G401.6 (cell line): ENCODE results near the gene COPZ1.

Experiments
- FAIRE-seq: peaks from 2 replicates; lab custom pipeline; 2012; peaks lifted over from hg19 to GRCh38; lab: Jason Lieb, UNC

COPZ1 gene

DNA sequence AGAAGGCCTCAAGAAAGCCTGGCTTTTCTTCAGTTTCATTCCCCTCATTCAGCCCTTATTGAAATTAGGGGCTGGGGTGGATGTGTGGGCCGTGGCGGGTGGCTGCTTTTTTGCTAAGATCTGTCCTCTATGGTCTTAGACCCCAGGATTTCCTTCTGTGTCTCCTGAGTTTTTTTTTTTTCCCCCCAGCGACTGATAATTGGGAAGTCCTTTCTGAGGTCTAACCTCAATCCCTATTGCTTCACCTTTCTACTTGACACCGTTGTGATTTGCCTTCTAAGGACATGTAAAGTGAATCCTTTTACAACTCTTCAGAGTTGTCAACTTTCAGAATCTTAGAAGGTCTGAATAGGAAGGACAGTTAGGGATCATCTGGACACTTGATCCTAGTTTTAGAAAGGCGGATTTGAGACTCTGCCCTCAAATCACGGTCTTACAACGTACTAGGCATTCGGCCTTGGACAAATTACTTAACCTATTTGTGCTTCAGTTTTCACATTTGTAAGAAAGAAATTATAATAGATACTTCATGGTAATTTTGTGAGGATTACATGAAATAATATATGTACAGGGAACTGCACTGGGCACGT is 34.9 kb downstream of the COPZ1 start:
- no peak for FAIRE-seq

DNA sequence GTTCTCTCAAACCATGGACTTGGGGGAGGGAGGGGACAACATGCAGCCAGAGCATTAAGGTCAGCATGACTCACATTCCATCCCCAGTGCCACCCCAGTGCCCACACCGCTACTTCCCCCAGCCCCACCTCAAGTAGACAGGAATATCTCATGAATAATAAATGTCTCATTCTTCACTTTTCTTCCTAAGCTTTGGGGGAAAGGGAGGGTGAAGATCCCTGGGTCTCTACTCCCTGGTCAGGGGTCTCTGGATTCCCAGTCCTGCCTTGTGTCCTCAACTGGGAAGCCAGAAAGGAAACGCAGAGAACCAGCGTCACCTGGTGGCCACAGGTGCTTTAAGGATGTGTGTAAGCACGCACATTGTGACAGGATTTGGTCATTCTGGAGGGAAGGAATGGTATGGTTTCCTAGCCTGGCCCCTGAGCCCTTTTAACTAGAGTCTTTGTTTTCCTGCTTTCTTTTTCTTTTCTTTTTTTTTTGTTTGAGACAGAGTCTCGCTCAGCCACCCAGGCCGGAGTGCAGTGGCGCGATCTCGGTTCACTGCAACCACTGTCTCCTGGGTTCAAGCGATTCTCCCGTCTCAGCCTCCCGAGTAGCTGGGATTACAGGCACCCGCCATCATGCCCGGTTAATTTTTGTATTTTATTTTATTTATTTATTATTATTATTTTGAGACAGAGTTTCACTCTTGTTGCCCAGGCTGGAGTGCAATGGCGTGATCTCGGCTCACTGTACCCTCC is 36.0 kb downstream of the COPZ1 start:
- FAIRE-seq, result peak; percentile 87

DNA sequence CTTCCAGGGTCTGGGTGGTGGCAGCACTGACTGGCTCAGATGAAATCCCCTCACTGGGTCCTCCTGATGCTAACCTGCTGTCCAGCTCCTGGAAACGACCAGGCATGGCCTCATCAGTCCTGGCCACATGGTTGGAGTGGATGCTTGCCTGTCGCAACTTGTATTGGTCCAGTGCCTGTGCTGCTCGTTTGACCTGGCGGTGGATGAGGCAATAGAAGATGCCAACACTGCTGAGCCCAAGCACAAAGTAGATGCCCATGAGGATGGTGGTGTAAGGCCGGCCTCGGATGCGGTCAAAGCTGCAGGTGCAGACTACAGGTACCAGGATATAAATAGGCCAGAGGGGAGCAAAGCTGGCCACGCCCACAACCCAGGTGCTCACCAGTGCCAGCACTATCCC is 38.1 kb downstream of the COPZ1 start:
- FAIRE-seq, result no peak

DNA sequence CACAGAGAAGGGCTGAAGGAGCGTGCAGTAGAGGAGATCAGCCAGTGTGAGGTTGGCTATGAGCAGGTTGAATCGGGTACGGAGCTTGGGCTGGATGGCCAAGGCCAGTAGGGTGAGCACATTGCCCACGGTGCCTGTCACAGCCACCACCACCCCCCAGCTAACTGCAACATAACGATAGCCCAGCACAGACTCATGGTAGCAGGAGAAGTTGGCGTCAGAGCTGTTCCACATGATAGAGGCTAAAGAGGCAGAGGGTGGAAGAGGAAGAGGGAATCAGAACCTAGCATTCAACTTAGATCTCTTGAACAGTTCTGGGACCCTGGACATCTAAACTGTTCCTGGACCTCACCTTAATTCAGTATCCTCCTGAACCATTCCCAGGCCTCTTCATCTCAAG is 38.7 kb downstream of the COPZ1 start:
- no peak for FAIRE-seq

DNA sequence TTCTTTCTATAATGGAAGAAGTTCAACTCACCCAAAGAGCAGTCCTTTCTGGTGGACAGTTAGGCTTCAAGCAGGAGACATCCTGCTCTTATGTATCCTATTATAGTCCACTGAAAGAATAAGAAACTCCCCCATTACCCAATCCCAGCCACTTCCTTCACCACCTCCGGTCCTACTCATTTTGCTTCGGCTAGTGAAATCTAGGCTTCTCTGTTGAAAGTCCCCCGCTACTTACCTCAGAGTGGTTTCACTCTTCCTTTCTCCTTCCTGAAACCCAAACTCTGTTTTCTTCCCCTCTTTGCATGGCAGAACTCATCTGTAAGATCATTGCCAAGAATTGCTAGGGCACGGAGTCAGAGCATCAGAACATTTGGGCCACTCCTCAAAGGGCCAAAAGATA is 39.5 kb downstream of the COPZ1 start, which contains the start of gene GPR84:
Gene GPR84, minus strand, starts transcription at position 74 of the 400 bp plus-strand sequence. CDS start 635 bp downstream, outside the sequence.
- FAIRE-seq, result no peak

DNA sequence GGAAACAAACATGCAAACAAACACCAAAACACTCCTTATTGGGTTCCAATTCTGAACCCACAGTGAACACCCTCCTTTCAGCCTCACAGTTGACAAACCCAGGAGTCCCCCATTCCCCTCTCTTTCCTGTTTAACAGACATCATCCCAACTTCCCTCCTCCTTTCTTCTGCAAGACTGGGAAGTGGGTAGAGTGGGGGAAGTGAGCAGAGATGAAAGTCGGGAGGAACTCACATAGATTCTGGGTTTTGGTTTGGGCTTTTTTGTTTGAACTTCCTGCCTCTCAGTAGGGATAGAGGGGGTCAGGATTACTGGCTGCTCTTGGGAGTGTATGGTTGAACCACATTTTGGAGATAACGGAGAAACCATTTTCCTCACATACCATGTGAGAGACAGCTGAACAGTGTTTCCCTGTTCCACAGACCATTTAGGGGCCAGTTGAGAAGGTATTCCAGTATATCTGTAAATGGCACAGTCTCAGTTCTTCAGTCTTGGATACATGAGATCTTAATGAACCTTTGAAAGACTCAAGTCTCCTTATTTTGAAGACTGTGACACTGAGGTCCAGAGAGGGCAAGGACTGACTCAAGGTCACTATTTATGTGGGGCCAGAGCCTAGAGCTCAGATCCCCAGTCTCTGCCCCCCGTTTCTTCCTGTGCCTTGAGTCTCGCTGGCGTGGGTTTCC is 43.2 kb downstream of the COPZ1 start:
- FAIRE-seq, result no peak

DNA sequence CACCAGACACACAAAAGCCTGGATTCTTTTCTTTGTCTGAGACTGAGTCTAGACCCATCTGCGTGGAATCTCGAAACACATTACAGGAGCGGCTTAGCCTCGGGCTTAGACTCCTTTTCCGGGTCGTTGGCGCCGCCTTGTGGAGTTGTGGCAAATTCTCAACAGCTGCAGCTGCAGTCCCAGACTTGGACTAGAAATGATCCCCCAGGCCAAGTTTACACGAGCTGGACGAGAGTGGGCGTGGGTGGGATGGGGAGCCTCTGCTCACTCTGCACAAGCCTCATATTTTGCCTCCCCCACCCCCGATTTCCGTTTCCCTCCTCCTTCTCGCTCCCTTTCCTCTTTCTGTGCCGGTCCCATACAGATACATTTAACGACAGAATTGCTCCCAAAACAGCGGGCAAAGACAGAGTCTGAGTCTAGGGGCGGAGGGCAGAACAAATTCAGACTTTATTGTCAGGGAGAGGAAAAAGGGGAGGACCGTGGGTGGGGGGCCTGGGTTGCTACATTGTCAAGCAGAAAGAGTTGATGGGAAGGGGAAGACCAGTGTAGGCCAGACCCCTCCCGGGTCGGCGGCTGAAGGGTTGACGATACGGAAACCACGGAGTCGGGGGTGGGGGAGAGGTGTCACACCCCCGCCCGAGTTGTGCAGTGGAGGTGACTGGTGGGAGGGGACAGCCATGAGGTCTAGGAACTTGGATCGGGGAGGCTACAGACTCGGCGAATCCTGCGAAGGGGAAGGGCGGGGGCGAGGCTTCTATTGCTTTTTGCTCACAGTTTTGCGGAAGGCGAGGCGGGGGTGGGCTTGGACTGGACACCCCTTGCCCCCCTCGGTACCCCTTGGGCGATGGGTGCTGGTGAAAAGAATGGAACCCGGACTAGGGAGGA is 44.0 kb downstream of the COPZ1 start:
- peak; percentile 36 for FAIRE-seq

DNA sequence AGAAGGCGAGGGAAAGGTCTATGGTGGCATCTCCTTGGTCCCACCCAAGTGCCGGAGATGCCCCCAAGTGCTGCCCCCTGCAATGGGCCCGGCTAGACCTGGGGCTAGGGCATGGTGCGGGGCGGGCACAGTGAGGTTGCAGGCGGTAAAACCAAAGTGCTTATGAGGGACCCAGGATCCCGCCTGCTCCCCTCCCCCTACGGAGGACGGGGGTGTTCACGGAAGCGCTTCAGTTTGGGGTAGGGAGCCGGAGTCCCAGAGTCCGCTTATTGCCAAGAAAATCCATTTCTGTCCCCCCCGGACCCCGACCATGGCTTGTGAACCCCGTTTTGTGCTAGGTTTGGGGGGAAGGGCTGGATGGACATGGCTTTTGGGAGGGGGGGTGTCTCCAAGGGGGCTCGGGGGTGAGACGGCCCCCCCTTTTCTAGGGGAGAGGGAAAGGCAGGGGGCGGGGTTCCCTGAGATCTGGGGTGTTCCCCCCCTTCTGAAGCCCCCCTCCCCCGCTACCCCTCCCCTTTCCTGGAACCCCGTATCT is 44.7 kb downstream of the COPZ1 start:
- FAIRE-seq, result no peak

DNA sequence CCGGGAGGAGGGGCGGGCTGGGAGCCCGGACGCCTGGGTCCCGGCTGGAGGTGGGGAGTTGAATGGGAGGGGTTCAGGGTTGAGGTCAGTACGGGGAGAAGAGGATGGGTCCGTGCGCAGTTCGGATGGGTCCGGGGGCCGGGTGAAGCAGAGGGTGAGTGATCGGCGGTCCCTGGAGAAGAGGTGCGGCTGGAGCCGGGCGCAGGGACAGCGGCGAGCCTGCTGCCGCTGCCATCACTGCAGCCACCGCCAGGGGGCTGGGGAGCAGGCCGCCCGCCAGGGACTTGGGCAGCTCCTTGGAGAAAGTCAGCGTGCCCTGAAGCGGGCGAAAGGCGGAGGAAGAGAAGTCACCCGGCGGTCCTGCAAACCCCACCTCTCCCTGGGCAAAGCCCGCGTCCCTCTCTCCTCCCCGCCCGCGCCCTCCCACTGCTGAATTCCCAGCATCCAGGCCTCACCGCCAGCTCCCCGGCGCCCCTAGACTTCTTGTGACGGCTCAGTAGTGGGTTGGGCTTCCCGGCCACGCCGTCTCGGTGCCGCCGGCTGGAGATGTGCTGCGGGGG is 45.3 kb downstream of the COPZ1 start:
- FAIRE-seq, result no peak

DNA sequence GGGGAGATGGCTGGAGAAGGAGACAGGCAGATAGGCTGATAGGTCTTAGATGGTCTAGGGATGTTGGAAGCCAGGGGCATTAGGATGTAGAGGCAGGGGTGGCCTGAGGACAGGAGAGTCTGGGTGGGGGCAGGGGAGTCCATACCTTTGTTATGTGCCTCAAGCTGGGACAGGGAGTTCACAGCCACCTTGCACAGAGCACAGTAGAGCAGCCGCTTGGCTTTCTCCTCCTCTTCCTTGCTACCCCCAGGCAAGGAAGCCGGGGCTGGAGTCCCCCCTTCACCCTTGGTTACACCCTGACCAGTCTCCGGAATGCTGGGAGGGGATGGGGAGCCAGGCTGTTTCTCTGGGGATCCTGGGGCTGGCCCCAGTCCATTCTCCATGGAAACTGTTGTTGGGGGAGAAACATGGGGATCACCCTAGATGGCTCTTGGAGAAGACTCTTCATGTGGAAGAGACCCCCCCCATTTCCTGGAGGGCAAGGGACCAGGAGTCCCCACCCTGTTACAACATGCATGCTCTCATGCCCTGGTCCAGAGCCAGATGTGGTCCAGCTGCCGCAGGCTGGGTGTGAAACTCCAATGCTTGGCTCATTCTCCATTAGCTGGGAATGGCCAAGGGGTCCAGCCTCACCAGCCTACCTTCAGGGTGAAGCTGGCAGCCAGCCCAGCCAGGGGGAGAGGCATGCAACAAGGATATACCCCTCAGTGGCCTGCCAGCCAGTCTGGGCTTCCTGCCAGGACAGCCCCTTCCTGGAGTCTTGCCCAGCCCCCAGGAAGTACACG is 46.6 kb downstream of the COPZ1 start:
- FAIRE-seq, result no peak

DNA sequence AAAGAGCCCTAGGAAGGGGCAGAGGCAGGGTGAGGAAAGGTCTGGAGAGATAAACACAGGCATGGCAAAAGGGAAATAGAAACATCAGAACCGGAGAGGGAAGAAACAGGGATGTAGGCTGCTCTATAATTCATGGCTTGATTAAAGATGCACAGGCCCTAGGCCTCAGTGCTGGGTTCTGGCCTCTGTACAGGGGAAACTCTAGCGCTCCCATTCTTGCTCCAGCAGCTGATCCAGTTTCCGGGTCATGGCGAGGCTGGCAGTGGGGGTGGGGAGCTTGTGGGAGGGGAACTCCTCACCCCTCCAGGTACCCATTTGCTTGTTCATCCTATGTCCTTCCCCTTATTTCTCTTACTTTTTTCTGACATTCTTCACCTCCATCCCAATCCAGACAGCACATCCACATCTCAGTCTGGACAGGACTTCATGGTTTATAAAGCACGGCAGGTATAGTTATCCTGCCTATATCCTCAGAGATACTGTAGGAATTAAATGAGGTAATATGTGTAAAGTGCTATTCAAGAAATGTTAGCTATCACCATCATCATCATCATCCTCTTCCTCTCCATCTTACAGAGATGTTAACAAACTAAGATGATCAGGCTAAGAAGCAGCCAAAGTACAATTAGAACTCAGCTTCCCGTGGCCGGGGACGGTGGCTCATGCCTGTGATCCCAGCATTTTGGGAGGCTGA is 47.3 kb downstream of the COPZ1 start:
- no peak for FAIRE-seq

DNA sequence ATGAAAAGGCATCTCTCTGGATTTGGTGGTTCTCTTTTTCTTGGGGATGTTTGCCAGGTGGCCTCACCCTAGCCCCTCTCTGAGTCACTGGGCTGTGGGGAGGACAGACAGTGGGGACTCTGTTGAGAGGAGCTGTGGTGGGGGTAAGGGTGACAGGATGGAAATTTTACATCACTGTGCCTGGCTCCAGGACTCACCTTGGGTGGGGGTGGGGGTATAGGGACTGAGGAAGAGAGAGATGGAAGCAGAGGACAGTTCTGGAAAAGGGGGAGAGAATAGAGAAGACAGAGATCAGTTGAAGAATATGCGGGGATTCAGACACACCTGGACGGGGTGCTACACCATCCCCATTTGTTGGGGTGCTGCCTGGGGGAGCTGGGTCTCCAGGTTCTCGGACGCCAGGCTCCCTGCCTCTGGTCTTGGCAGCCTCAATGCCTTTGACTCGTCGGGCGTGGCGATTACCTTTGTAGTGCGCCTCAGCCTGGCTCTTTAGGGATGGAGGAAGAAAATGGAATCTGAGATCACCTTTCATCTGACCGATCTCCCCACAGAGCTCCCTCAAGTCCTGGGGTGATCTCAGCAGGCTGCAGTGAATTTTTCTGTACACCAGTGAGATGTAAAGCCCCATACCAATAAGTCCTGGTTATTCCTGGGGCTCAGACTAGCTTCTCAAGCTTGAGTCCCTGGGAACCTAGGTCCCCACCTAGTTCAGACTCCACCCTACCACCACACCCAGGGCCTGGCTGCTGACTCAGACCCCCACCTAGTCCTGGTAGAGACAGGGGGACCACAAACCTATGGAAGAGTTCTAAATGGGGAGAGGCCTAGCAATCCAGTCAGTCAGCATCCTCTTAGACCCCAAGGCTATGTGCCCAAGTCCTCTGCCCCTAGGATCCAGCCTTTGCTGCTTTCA is 49.0 kb downstream of the COPZ1 start:
- FAIRE-seq, result no peak

DNA sequence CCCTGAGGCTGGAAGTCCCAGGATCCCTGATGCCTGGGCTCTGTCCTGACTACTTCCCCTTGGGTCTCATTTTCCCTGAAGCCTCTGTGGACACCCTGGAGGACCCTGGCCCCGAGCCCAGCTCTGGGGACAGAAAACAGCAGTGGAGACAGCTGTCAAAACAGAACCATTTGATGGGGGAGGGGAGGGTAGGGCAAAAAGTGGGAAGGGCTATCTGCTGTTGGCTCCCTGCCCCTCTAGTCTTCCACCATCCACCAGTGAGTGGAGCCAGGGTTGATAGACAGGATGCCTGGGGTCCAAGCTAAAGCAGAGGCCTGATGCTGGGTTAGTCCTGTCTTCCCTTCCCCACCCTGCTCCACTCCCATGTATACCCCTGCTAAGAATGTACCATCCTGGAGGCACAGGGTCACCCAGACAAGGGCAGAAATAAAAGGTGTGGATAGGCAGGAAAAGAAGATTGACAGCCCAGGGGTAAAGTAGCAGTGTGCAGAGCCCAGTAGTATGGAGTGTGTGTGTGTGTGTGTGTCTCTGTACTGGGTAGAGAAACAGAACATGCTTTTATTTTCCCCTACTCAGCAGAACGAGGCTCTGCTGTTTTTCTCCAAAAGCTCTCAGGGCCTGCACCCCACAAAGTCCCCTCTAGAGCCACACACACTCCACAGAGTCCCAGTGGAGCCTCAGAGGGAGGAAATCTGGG is 49.8 kb downstream of the COPZ1 start:
- FAIRE-seq, result no peak

DNA sequence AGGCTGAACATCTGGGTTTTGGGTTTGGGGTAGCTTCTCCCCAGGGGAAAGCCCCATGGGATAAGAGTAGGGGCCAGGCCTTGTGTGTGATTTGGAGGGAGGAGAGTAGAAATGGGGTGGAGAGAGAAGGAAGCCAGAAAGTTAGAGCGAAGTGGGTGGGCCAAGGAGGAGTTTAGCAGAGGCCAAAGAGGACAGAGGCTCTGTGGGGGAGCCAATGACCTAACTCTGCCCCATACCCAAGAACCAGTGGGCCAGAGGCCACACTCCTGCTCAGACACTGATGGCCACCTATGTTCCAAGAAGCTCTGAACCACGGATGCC is 50.3 kb downstream of the COPZ1 start:
- no peak for FAIRE-seq

DNA sequence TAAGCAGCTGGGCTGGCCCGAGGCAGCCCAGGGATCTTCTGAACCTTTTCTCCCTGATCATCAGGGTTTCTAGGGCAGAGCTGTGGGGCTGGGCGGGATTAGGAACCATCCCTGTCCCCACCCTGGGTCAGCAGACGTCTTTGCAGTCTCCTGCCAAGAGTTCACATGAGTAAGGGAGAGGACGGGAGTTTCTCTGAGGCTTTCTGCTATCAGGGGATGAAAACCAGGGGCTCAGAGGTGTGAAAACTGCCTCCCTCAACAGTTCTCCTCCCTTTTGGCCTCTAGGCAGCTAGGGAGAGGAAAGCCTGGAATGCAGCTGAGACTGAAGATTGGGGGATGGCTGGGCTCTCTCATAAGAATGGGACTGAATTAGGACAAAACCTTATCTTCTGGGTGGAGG is 51.7 kb downstream of the COPZ1 start:
- no peak for FAIRE-seq

DNA sequence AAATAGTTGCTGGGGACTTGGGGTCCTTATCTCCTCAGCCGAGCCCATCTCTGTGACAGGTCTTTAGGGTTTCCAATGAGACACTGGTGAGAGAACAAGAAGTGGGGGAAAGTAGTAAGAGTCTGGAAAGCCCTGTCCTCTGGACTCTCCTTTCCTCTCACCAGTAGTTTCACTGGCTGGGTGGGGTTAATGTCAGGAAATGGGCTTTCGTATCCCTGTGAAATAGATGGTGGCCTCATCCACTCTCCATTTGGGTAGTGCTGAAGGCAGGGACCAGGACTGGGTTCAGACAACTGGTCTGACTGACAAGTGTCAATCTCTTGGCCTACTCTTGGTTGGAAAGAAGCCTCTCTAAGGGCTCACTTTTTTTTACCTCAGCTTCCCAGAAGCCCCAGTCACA is 52.1 kb downstream of the COPZ1 start:
- no peak for FAIRE-seq

DNA sequence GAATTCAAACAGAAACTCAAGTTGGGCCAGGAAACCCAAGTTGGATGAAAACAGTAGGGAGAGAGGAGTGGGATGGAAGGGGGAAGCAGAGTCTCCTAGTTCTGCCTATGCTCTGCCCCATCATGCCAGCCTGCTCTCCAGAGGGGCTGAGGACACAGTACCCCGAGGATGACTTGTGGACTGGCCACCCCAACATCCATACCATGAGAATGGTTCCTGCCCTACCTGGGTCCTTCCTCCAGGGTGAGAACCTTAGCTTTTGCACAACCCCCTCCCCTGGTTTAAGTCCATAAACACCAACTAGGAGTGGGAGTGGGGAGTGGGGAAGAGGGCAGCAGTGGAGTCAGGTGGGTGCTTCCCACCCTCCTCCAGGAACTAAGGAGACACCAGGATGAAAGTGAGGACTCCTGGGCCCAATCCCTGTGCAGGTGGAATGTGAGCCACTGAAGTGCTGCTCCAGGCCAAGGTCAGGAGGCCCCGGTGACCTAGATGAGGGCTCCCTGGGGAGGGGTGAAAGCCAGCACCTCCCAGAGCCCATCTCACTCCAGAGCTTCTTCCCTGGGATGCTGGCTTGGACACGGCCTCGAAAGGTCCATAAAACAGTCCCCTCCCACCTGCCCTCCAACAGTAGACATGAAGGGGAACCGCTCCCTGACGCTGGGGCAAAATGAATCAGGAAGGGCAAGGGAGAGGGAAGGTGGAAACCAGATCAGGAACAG is 53.0 kb downstream of the COPZ1 start:
- no peak for FAIRE-seq

DNA sequence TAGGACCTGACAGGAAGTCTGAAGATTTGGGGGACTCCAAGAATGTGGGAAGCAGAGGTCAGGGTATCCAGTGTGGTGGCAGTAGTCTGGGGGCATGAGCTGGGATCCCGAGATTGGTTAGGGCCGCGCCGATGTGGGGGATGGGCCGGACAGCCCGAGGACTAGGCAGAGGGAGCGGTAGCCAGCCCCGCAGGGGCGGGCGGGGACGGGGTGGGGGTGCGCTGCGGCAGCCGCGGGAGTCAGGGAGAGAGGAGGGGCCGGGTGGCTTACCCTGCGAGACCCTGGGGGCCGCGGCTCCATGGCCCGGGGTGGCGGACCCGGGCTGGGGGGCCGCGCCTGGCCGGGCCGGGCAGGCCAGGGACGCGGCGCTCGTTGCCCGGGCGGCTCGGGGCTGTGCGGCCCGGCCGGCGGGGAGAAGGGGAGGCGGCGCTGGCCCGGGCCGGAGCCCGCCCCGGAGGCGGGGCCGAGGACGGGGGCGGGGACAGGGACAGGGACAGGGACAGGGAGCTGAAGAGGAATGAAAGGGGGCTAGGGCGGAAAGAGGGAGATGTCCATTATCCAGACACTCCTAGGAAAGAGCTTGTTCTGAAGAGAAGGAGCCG is 54.0 kb downstream of the COPZ1 start:
- no peak for FAIRE-seq
